ENCODE data around the gene KHK.

Gene KHK

GRCh38 chr2:27087823-27088410, 1.3 kb downstream of the KHK start:
- H3K4me3 ChIP-seq (ENCODE audit: low read depth, low read length) = no peak overlapping the region
- no peak for TF ChIP-seq CTCF (IDR thresholded peaks at IDR 0.05; ENCODE audit: borderline replicate concordance, insufficient read depth, low read depth, low read length)

DNA sequence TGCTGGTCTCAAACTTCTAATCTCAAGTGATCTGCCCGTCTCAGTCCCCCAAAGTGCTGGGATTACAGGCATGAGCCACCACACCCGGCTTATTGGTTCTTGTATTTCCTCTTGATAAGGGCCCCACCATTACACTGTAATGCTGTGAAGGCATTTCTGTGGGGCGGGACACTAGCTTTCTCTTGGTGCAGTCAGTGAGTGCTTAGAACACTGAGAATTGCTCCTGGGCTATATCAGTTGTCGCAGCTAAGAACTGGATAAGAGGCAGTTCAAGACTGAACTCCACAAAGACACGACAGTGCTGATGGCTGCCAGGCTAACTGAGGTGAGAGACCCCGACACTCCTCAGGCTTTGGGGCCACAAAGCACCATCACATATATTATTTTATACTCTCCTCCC, 2.1 kb downstream of the KHK start:
- TF ChIP-seq CTCF (IDR thresholded peaks at IDR 0.05; ENCODE audit: borderline replicate concordance, insufficient read depth, low read depth, low read length) = no peak
- no peak overlapping the region for H3K4me3 ChIP-seq (ENCODE audit: low read depth, low read length)

- no peak overlapping the region for H3K4me3 ChIP-seq (ENCODE audit: low read depth, low read length)
- no peak for TF ChIP-seq CTCF (IDR thresholded peaks at IDR 0.05; ENCODE audit: borderline replicate concordance, insufficient read depth, low read depth, low read length)
These were observed 2.8 kb downstream of the KHK start for GRCh38 chr2:27089111-27089954.

DNA sequence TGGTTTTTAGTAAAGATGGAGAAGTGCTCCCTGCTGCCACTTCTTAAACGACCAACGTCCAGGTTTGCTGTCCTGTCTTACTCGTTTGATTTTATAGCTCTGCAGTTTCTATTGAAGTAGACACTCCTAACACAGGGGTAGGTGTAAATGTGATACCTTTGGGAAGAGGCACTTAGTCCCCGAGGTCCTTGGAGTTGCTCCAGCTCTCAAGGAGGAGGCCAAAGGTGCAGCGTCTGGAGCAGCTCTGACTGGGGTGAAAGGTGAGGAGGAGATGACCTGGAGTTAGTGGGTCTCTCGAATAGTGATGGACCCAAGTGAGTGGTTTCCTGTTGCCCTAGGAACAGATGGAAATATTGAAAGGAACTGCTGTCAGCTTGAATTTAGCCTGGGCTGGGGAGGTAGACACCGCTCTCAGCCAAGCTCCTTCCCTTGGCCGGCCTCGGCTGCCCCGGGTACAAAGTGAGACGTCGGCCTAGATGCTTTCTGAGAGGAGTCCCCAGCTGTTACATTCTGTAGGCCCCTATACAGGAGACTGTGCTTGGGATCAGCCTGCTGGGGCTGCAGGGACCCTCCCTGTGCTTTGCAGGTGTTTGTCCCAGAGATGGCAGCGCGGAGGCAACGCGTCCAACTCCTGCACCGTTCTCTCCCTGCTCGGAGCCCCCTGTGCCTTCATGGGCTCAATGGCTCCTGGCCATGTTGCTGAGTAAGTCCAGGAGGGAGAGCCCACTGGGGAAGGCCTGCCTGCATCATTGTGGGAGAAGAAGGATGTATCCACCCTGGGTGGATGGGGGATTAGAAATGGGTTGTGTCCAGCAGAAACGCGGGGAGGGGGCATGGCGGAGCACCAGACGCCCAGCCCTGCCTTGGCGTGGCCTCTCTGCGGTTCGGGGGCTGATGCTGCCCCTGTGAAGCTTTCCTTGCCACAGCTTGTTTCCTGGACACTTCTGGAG, 5.4 kb downstream of the KHK start:
- no peak overlapping the region for H3K4me3 ChIP-seq (ENCODE audit: low read depth, low read length)
- no peak for TF ChIP-seq CTCF (IDR thresholded peaks at IDR 0.05; ENCODE audit: borderline replicate concordance, insufficient read depth, low read depth, low read length)

- H3K4me3 ChIP-seq (ENCODE audit: low read depth, low read length) = no peak overlapping the region
- TF ChIP-seq CTCF (IDR thresholded peaks at IDR 0.05; ENCODE audit: borderline replicate concordance, insufficient read depth, low read depth, low read length) = no peak
These were observed 6.3 kb downstream of the KHK start for GRCh38 chr2:27092696-27093429.

GRCh38 chr2:27093430-27094352, 7.1 kb downstream of the KHK start:
- no peak for TF ChIP-seq CTCF (IDR thresholded peaks at IDR 0.05; ENCODE audit: borderline replicate concordance, insufficient read depth, low read depth, low read length)
- no peak overlapping the region for H3K4me3 ChIP-seq (ENCODE audit: low read depth, low read length)
